ENCODE measurements around the gene RPIA. TPM values are rescaled to one million over a fixed set of nuclear protein-coding genes. Genes with fewer than 3 reads are reported as not detected.

The RPIA gene
- total and polyA plus RNA-seq, 9 of the 15 experiments (the other 6 are each of a cell fraction or from before 2014, with no cell fraction given) = 7.8 to 41.2 (median 25.8) TPM

DNA sequence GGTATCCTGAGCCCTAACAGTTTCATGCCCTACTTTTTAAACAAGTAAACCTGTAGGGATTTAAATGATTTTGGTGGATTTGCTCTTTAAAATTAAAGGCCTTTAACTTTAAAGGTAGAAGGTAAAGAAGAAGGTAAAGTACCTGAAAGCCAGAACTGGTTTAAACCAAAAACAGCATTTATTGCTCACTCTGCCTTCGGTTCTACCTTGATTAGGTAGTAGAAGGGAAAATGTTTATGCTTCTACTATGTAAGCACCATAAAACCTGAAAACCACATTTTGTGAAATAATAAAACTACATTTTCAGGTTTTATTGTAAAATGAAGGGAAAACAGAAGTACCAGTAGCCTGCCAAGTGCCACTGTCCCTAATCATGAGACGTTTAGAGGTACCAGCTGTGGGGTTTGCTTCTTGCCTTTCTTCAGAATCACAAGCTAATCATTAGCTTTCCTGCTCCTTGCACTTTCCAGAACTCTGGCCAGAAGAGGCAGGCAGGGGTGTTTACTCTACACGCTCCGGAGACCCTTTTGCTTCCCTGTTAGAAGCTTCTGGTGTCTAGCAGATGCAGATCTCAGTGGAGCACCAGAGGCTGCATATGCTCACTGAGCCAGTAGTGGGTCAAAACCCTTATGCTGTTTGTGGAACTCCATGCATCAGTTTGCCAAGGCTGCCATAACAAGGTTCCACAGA is 33.3 kb downstream of the RPIA start (continued):
- TF ChIP-seq CBX2 (IDR thresholded peaks at IDR 0.05; ENCODE audit: insufficient read depth, low read length, poor library complexity, severe bottlenecking) (no peak), SETDB1 (IDR thresholded peaks at IDR 0.05; ENCODE audit: low read length) (no peak), KLF10 (CRISPR knock-in tag; IDR thresholded peaks at IDR 0.05) (no peak), HNRNPLL (IDR thresholded peaks at IDR 0.05; ENCODE audit: low read depth, low read length, poor library complexity, severe bottlenecking) (no peak), REST (IDR thresholded peaks at IDR 0.05; ENCODE audit: borderline replicate concordance) (no peak), REST (CRISPR knock-in tag; IDR thresholded peaks at IDR 0.05; ENCODE audit: low read depth) (no peak), ZNF354B (CRISPR knock-in tag; IDR thresholded peaks at IDR 0.05) (no peak), FOXK2 (conservative IDR thresholded peaks at IDR 0.05 in 1 of 2, IDR thresholded peaks at IDR 0.05 in 1 of 2; ENCODE audit: low read depth in 2 of 2) (no peak), ZNF212 (CRISPR knock-in tag; IDR thresholded peaks at IDR 0.05) (no peak), ZNF586 (CRISPR knock-in tag; conservative IDR thresholded peaks at IDR 0.05) (no peak)
- TF ChIP-seq, protein P1, sequence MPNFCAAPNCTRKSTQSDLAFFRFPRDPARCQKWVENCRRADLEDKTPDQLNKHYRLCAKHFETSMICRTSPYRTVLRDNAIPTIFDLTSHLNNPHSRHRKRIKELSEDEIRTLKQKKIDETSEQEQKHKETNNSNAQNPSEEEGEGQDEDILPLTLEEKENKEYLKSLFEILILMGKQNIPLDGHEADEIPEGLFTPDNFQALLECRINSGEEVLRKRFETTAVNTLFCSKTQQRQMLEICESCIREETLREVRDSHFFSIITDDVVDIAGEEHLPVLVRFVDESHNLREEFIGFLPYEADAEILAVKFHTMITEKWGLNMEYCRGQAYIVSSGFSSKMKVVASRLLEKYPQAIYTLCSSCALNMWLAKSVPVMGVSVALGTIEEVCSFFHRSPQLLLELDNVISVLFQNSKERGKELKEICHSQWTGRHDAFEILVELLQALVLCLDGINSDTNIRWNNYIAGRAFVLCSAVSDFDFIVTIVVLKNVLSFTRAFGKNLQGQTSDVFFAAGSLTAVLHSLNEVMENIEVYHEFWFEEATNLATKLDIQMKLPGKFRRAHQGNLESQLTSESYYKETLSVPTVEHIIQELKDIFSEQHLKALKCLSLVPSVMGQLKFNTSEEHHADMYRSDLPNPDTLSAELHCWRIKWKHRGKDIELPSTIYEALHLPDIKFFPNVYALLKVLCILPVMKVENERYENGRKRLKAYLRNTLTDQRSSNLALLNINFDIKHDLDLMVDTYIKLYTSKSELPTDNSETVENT (CRISPR knock-in tag; IDR thresholded peaks at IDR 0.05) = no peak
